HG02943 (cell line): ENCODE data around the gene CD180.

Experiments
- ATAC-seq: cut with Tn5 transposase; IDR thresholded peaks from one replicate; pipeline ENCODE4 v1.9.1; 2021; ENCODE audit warnings: mild to moderate bottlenecking, low read depth, moderate library complexity; ENCODE audit not compliant: unreplicated experiment

Gene CD180

DNA sequence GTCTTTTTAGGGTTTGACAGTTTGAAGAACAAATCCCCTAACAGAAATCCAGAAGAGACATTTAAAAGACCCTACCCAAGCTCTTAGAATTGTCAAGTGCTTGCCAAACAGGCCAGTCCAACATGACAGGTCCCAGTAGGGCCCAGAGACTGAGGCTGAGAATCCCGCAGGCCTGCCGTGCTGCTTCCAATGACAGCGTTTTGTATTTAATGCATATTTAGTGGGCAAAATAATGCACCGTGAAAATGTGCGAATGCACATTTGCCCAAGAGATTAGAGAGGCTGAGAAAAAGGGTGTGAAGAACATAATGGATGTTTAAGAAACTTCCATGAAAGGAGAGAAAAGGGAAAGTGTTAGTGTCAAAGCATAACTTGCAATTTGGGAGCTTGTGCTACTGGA, 57.6 kb downstream of the CD180 start:
- no peak for ATAC-seq

DNA sequence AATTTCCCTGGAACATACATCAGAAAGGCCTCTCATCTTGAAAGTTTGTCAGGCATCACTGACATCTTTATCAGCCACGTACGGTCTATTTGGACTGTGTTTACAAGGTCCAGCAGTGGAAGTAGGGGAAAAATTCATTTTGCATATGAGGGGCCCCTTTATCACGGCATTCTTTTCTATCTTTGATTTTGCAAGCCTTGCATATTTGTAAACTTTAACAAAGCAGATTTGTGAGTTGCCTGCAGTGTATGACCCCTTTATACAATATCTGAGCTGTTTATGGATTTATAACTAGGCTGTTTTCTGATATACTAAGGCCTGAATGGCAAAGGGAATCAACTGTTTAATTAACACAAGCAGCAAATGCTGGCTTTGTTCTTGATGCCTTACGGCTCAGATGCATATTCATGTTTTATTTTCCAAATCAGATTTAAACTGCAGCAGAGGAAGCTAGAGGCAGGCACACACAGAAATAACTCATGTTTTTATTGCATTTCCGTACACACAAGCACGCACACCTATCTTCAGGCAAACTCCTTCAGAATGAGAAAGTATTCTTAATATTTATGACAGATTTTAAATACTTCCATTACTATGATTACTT, 61.1 kb downstream of the CD180 start:
- no peak for ATAC-seq

DNA sequence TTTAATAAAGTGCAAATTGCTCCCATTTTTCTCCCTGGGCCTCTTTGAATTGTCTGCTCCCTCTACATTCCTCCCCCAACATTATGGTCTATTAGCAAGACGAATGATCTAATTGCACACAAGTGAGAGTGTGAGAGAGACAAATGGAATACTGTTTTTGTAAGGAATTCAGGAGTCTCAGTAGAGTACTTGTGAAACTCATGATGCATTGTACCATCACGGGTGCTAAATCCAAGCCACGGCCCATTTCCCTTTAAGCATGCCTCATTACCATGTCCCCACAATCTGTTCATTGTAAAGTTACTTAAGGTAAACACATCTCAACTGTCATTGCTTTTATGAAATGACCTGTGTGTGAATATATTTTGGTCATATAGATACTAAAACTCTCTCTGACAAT, 62.8 kb downstream of the CD180 start:
- no peak for ATAC-seq

DNA sequence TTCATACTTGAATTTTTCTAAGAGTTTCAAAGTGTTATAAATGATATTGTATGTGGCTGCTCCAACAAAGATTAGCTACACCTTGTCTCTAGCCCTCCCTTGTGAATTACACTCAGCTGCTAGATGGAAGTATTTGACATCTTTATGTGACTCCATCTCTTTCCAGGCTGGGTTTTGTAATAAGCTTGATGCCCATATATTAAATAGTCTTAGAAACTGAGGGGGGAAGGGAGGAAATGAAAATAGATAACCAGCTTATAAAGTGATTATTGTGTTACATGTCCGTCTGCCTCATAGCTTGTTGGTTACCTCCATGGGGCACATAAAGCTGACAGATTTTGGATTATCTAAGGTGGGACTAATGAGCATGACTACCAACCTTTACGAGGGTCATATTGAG, 63.4 kb downstream of the CD180 start:
- no peak for ATAC-seq

DNA sequence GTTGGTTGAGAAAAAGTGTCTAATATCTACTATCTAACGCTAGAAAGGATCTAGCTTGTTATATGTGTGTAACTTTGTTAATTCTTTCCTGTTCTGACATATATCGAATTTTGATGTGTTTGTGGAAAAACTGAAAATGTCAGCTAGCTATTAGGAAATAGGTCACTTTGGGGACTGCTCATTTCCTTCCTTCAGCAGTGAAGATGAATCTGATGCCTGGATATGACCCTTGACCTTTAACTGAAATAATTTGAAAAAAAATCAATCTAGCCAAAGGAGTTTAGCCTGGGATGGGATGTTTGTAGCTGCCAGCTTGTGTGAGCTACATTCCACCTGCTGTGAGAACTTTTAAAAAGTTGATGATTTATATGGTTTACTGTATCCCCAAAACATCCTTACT, 66.8 kb downstream of the CD180 start:
- no peak for ATAC-seq
